Parathyroid adenoma (tissue), 2 donors: ENCODE data around the gene TUBD1.
"Not testable (repeated sequence)": the region's sequence is repeated elsewhere in the genome, so short reads cannot be mapped to it uniquely, and the experiment has no call there.

Source experiments
- H2AFZ ChIP-seq: fragments of 300-600 bp; sonication (generic); one replicate; pipeline ENCODE4 v1.7.0; 2017; ENCODE audit warnings: antibody characterized with exemption, mild to moderate bottlenecking
- H3K27ac ChIP-seq: fragments of 300-600 bp; sonication (generic); one replicate; pipeline ENCODE4 v1.7.0; 2017
- H3K27me3 ChIP-seq: fragments of 300-600 bp; sonication (generic); one replicate; pipeline ENCODE4 v1.7.0; 2017; ENCODE audit warnings: low read length; ENCODE audit not compliant: control insufficient read depth, insufficient read depth
- H3K36me3 ChIP-seq: fragments of 300-600 bp; sonication (generic); one replicate; pipeline ENCODE4 v1.7.0; 2017; ENCODE audit warnings: low read length; ENCODE audit not compliant: control insufficient read depth, insufficient read depth
- H3K4me1 ChIP-seq: fragments of 300-600 bp; sonication (generic); one replicate; pipeline ENCODE4 v1.7.0; 2017; ENCODE audit warnings: control low read depth
- H3K4me2 ChIP-seq: fragments of 300-600 bp; sonication (generic); one replicate; pipeline ENCODE4 v1.7.0; 2017; ENCODE audit warnings: low read length
- H3K4me3 ChIP-seq: fragments of 300-600 bp; sonication (generic); one replicate; pipeline ENCODE4 v1.7.0; 2017; ENCODE audit warnings: low read depth, low read length
- H3K79me2 ChIP-seq: fragments of 300-600 bp; sonication (generic); one replicate; pipeline ENCODE4 v1.7.0; 2017; ENCODE audit warnings: control low read depth
- H3K9ac ChIP-seq: fragments of 300-600 bp; sonication (generic); one replicate; pipeline ENCODE4 v1.7.0; 2017; ENCODE audit warnings: mild to moderate bottlenecking
- H3K9me3 ChIP-seq: fragments of 300-600 bp; sonication (generic); one replicate; pipeline ENCODE4 v1.7.0; 2017; ENCODE audit warnings: low read length; ENCODE audit not compliant: control insufficient read depth
- TF ChIP-seq, protein P1 (sequence below): fragments of 300-600 bp; sonication (generic); IDR thresholded peaks from one replicate; pipeline ENCODE4 v1.7.0; 2017; ENCODE audit warnings: antibody characterized with exemption, mild to moderate bottlenecking
- donor health status: primary hyperparathyroidism.

Gene TUBD1

DNA sequence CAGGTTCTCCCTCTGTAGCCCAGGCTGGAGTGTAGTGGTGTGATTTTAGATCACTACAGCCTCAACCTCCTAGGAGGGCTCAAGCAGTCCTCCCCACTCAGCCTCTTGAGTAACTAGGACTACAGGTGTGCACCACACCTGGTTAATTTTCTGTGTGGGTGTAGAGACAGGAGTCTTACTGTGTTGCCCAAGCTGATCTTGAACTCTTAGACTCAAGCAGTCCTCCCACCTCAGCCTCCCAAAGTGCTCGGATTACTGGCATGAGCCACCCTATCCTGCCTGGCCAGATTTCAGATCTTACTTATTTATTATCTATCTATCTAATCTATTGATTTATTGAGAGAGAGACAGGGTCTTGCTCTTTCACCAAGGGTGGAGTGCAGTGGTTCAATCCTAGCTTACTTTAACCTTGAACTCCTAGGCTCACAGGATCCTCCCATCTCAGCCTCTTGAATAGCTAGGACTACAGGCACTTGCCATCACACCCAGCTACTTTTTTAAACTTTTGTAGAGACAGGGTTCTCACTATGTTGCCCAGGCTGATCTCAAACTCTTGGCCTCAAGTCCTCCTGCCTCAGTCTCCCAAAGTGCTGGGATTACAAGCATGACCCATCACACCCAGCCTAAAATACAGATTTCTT, 61.8 kb downstream of the TUBD1 start:
- Histone ChIP-seq H2AFZ (no peak overlapping the region), H3K4me2 (no peak overlapping the region), H3K79me2 (no peaks in the 10 kb centered on the region), H3K27ac (no peak overlapping the region), H3K9ac (no peak overlapping the region), H3K4me3 (no peak overlapping the region), H3K9me3 (no peaks in the 10 kb centered on the region), H3K36me3 (no peaks in the 10 kb centered on the region), H3K4me1 (peaks cover 19% of the 10 kb centered on the region), H3K27me3 (no peaks in the 10 kb centered on the region)
- TF ChIP-seq, protein P1, sequence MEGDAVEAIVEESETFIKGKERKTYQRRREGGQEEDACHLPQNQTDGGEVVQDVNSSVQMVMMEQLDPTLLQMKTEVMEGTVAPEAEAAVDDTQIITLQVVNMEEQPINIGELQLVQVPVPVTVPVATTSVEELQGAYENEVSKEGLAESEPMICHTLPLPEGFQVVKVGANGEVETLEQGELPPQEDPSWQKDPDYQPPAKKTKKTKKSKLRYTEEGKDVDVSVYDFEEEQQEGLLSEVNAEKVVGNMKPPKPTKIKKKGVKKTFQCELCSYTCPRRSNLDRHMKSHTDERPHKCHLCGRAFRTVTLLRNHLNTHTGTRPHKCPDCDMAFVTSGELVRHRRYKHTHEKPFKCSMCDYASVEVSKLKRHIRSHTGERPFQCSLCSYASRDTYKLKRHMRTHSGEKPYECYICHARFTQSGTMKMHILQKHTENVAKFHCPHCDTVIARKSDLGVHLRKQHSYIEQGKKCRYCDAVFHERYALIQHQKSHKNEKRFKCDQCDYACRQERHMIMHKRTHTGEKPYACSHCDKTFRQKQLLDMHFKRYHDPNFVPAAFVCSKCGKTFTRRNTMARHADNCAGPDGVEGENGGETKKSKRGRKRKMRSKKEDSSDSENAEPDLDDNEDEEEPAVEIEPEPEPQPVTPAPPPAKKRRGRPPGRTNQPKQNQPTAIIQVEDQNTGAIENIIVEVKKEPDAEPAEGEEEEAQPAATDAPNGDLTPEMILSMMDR = no peak

DNA sequence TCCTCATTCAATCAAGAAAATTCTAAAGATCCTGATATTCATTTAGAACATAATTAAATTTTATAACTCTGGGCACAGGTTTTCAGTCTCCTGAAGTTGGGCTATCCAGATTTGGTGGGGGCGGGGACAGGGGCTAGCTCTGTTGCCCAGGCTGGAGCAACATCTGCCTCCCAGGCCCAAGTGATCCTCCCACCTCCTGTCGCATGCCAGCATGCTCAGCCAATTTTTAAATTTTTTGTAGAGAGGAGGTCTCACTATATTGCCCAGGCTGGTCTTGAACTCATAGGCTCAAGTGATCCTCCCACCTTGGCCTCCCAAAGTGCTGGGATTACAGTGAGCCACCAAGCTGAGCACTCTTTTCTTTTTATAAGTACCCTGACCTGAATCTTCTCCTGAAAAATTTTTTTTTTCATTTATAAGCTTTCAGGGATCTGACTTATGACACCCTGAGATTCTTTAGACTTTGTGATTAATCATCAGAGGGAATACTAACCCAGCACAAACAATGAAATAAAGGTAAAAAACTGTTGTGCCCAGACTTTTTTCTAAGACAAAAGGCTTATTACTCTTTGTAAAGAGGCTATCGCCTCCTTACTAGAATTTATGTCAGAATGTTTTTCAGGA, 62.6 kb downstream of the TUBD1 start:
- no peak overlapping the region for H3K4me3 ChIP-seq
- peak overlapping the region; percentile 61 for H2AFZ ChIP-seq
- H3K79me2 ChIP-seq = no peaks in the 10 kb centered on the region
- peaks cover 19% of the 10 kb centered on the region for H3K4me1 ChIP-seq
- TF ChIP-seq, protein P1 = no peak
- H3K9ac ChIP-seq = no peak overlapping the region
- peak overlapping the region; percentile 80 for H3K27ac ChIP-seq
- peak overlapping the region; percentile 52 for H3K4me2 ChIP-seq
- no peaks in the 10 kb centered on the region for H3K9me3 ChIP-seq
- no peaks in the 10 kb centered on the region for H3K27me3 ChIP-seq
- no peaks in the 10 kb centered on the region for H3K36me3 ChIP-seq

DNA sequence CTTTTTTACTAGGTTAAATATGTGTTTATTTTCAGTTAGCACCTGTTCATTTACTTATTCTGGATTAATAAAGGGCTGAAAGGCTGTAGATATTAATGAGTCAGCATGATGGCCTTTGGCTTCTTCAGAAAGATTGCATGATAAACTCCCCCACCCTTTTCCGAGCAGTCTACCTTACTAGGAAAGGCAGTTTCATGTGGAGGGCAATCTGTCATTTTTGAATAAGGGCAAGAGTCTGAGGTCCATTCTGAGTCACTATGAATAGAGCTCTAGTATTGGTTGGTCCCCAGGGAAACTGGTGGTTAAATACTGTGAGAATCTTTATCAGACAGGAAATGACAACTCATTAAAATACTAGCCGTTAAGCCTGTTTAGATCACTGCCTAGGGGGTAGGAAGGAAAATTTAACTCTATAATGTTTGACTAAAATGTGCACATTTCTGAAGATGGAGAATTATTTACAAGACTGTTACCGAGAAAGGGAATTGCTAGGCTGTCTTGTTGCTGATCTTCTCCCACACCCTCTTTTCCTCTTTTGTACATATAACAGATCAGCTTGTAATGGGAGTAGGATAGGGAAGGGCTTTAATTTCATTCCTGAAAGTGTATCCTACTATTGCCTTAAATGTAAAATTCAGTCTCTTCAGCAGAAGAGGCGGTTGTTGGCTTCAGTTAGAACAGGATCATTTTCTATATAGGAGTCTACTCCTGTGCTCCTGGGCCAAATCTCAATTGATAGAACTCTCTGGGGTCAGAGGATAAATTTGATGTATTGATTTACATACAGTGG, 63.3 kb downstream of the TUBD1 start:
- peak overlapping the region; percentile 61 for H2AFZ ChIP-seq
- H3K27ac ChIP-seq = peak overlapping the region; percentile 80
- H3K79me2 ChIP-seq = no peaks in the 10 kb centered on the region
- H3K4me2 ChIP-seq = peak overlapping the region; percentile 52
- H3K36me3 ChIP-seq = no peaks in the 10 kb centered on the region
- TF ChIP-seq, protein P1 = no peak
- H3K4me1 ChIP-seq = peaks cover 19% of the 10 kb centered on the region
- H3K9ac ChIP-seq = no peak overlapping the region
- H3K27me3 ChIP-seq = no peaks in the 10 kb centered on the region
- no peaks in the 10 kb centered on the region for H3K9me3 ChIP-seq
- peak overlapping the region; percentile 19 for H3K4me3 ChIP-seq

DNA sequence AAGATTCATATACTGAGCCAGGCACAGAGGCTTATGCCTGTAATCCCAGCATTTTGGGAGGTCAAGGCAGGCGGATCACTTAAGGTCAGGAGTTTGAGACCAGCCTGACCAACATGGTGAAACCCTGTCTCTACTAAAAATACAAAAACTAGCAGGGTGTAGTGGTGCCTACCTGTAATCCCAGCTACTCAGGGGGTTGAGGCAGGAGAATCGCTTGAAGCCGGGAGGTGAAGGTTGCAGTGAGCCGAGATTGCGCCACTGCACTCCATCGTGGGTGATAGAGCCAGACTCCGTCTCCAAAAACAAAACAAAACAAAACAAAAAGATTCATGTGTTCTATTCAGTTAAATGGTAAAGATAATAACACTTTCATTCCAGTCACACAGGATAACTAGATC, 63.9 kb downstream of the TUBD1 start:
- H3K9me3 ChIP-seq, H3K9ac ChIP-seq, H3K36me3 ChIP-seq, H3K79me2 ChIP-seq, H3K27me3 ChIP-seq: not testable (repeated sequence)
- Histone ChIP-seq H3K4me3 (peak overlapping the region; percentile 19), H2AFZ (peak overlapping the region; percentile 61), H3K27ac (peak overlapping the region; percentile 80), H3K4me2 (peak overlapping the region; percentile 52), H3K4me1 (peaks cover 19% of the 10 kb centered on the region)

DNA sequence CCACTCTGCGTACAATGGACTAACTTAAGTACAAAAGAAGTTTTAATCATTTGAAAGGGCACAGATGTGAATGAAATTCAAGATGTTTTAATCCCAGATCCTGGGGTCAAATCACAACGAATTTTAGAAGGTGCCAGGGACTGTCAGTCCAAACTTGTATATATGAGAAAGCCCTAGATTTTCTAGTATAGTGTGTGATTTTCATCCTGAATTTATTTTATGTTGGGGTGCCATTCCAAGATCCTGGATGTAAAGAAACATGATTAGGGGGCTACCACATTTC, 64.3 kb downstream of the TUBD1 start:
- H3K27me3 ChIP-seq = no peaks in the 10 kb centered on the region
- no peak overlapping the region for H3K4me2 ChIP-seq
- H3K9me3 ChIP-seq = no peaks in the 10 kb centered on the region
- H3K79me2 ChIP-seq = no peaks in the 10 kb centered on the region
- TF ChIP-seq, protein P1 = no peak
- H3K4me1 ChIP-seq = peaks cover 19% of the 10 kb centered on the region
- H3K4me3 ChIP-seq = no peak overlapping the region
- H3K27ac ChIP-seq = peak overlapping the region; percentile 80
- H3K9ac ChIP-seq = no peak overlapping the region
- H2AFZ ChIP-seq = peak overlapping the region; percentile 61
- no peaks in the 10 kb centered on the region for H3K36me3 ChIP-seq
